HG02642 (cell line): Measurements from ENCODE around the gene TIMM44.
A peak's percentile ranks its signal among the peaks of the same experiment; 100 is the strongest.
"Not testable (repeated sequence)": the region's sequence is repeated elsewhere in the genome, so short reads cannot be mapped to it uniquely, and the experiment has no call there.

Experiments used
- ATAC-seq: cut with Tn5 transposase; IDR thresholded peaks from one replicate; pipeline ENCODE4 v1.9.1; 2021; ENCODE audit warnings: mild to moderate bottlenecking; ENCODE audit not compliant: unreplicated experiment, poor library complexity

TIMM44 gene

DNA sequence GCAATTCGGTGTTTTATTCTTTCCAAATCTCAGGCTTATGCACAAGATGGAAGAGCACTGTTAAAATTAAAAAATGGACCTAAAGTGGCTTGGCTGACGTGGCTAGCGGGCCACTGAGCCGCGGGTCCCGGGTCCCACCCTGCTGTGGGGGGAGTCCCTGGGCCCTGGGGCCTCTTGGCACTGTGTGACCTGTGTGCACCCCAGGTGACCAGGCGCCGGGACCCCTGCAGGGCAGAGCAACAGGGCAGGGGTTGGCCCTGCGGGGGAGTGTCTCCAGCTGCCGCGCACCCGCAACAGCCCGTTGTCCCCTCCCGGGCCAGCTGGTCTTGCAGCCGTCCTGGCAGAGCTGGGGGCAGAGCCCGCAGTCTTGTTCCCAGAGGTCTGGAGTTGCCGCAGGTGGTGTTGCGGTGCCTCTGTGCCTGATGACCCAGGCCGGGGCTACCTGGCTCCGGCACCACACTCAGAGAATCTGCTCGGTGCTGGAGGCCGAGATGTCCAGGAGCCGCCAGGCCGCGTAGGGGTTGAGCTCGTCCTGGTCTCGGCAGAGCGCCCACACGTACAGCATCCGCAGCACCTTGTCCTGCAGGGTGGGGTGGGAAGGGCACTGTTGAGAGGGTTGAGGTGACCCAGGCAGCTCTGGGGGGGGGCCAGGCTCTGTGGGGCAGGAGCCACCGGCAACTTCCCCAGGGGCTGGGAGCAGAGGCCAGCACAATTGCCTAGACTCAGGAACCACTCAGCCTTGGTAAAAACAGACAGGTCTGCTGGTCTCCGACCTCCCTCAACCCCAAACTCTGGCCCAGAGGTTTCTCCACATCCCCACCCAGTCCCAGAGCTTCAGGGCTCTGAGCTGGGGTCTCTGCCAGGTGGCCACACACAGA, 16.5 kb downstream of the TIMM44 start:
- no peak for ATAC-seq

DNA sequence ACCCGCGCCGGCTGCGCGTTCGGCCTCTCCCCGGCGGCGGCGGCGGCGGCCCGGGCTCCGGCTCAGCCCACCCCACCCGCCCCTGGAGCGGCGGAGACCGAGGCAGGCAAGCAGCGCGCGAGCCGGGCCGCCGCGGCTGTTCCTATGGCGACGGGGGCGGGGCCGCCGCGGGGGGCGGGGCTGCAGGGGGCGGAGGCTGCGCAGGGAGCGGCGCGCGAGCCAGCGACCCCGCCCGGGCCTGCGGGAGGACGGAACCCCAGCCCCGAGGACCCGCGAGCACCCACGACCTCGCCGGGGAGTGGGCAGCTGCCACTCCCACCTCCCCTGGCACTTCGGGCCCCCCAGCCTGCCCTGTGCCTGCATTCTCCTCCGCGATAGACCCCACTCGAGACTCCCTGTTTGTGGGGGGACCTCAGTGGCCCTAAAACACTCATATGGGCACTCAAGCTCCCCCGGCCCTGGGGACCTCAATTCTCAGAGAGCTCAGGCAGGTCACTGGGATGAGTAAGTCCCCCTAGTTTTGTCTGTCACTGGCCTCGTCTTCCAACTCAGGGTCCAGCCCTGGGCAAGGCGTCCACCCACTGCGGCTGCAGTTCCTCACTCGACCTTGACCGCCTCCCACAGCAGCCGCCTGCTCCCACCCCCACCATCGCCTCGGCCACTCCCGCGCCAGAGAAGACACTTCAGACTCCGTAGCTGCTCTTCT, 17.3 kb downstream of the TIMM44 start, which contains the start of gene CTXN1:
Gene CTXN1 (minus strand): TSS at position 115 of the 706 bp plus-strand sequence. CDS start 597 bp downstream, outside the sequence.
- ATAC-seq, result no peak

DNA sequence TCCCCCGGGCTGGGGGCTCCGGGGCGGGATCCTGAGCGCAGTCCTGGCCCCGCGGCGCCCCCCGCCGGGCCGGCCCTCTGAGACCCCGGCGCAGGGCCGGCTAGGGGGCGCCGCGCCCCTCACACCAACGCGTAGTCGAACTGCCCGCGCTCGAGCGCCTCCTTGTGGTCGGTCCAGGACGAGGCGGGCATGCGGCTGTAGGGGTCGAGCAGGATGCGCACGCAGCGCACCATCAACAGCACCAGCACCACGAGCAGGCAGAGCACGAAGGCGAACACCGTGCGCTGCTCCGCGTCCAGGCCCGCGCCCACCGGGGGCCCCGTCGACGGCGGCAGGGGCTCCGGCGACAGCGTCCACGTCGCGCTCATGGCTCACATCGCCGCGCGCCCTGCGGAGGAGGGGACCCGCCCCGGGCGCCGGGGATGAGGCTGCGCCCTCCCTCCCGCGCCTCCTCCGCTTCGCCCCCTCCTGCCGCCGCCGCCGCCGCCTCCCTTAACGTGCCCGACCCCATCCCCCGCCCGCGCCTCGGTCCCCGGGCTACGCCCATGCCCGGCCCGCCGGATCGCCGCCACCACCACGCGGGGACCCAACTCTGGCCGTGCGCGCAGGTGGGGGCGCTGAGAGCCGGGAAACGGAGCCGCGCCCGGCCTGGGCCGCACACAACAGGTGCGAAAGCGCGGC, 18.2 kb downstream of the TIMM44 start:
- no peak for ATAC-seq

DNA sequence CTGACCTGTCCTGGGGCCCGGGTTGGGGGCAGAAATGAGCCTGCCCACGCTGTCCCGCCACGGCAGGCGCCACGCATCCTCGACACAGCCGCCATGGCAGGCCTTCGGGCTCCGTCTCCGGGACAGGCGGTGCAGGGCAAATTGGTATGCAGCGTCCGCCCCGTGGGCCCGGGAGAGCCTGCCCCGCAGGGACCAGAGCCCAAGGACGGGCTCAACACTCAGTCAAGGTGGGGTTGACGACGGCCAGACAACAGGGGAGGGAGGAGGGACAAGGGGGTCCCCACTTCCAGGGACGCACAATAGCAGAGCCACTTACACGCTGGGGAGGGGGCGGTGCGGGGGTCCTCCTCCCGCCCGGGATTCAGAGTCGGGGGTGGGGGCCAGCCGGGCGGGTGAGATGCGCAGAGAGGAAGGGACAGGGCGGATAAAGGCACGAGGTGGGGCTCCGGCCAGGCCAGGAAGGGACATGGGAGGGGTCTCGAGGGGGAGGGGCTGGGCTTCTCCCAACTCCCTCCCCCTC, 18.8 kb downstream of the TIMM44 start:
- ATAC-seq, result no peak

DNA sequence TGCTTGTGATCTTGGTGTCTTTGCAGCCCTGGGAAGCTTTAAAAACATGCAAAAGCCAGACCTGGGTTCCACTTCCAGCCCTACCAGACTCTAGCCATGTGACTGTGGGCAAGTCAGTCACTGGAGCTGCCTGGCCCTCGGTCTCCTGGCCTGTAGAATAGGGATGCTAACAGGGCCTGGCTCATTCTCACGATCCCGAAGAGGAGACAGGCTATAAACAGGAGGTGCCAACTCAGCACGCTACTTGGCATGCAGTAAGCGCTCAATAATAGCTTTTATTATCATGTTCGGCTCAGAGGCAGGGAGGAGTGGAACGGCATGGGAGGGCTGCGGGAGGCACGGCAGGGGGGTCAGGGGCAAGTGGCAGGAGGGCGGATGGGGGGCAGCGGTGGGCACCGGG, 19.2 kb downstream of the TIMM44 start:
- ATAC-seq, result no peak

DNA sequence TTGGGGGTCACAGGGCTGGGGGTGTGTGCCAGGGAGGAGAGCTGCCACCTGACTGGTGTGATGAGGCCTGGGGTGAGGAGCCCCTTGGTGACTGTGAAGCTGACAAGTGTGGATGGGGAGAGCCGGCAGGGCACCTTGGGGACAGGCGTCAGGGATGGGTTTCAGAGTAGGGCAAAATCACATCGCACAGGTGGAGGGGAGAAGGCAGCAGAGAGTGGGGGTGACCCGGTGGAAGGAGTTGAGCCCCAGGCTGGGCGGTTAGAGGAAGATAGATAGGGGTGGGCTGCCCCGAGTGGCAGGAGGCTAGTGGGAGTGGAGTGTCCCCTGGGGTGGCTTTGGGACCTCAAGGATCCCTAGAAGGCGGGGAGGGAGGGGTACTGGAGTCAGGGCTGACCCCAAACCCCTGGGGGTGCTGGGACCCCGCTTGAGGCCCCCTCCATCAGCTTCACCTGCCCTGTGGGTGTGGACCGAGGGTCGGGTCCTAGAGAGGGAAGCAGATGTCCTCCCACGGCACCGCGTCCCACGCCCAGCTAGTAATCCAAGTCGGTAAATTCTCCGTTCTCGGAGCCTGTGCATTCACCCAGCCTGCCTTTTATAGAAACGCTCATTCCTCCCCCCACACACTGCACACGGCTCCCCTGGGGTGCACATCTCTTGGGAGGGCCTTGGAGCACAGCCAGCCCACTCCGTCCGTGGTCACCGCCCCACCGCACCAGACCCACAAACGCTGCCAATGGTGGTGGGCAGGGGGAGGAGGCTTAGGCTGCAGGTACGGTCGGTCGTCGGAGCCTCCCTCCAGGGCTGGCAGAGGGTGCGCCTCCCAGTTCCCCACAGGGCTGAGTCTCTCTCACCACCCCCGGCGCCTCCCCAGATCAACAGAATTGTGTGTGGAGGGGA, 19.9 kb downstream of the TIMM44 start:
- no peak for ATAC-seq

DNA sequence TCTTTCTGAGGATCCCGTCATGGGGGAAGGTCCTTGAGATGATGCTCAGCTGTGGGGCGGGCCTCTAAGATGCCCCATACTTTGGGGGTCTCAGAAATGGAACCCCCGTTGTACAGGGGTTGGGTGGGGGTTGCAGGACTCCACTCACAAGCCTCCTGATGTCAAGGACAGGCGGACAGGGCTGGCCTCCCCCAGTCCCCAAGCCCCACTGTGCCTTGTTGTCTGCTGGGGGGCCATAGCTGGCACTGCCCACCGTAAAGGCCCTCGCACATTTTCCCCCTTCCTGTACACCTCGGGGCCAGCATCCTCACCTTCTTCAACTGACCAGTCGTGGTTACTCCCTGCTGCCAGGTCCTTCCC, 20.6 kb downstream of the TIMM44 start:
- no peak for ATAC-seq

DNA sequence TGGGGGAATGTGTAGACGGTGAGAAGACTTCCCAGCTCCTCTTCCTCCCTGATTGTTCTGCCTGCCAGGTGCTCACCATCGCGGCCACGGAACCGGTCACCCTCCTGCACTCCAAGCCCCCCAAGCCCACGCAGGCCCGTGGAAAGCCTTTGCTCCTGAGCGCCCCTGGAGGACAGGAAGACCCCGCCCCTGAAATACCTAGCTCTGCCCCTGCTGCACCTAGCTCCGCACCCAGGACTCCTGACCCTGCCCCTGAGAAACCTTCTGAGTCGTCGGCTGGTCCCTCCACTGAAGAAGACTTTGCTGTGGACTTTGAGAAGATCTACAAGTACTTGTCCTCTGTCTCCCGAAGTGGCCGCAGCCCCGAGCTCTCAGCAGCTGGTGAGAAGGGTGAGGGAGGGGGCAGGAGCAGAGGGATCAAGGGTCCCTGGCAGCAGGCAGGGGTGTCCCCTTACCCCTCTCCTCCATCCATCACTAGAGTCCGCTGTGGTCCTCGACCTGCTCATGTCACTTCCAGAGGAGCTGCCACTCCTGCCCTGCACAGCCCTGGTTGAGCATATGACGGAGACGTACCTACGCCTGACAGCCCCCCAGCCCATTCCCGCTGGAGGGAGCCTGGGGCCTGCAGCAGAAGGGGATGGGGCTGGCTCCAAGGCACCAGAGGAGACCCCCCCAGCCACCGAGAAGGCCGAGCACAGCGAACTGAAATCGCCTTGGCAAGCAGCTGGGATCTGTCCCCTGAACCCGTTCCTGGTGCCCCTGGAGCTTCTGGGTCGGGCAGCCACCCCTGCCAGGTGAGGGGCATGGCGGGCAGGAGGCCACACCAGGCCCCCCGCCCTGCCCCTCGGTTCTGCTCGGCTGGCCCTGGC, 21.3 kb downstream of the TIMM44 start:
- no peak for ATAC-seq

DNA sequence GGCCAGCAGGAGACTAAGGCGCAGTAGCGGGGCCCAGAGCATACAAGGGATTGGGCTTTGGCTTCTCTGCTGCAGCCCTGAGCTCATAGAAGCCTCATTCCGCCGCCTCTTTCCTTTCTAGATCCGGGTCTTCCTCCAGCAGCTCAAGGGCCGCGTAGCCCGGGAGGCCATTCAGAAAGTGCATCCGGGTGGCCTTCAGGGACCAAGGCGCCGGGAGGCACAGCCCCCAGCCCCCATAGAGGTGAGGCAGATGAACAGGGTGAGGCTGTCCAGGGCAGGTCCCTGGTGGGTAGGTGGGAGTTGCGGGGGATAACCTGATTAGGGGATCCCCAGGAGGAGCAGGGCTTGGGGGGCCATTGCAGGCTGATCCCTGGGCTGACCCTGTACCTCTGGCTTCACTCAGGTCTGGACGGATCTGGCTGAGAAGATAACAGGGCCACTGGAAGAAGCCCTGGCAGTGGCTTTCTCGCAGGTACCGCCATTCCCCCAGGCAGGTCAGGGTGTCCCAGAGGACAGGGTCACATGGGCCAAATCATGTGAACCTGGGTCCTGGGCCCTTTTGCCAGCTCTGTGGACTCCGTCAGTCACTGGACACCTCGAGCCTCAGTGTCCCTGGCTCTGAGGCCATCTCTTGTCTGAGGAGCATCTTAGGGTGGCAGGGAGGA, 22.0 kb downstream of the TIMM44 start:
- no peak for ATAC-seq

DNA sequence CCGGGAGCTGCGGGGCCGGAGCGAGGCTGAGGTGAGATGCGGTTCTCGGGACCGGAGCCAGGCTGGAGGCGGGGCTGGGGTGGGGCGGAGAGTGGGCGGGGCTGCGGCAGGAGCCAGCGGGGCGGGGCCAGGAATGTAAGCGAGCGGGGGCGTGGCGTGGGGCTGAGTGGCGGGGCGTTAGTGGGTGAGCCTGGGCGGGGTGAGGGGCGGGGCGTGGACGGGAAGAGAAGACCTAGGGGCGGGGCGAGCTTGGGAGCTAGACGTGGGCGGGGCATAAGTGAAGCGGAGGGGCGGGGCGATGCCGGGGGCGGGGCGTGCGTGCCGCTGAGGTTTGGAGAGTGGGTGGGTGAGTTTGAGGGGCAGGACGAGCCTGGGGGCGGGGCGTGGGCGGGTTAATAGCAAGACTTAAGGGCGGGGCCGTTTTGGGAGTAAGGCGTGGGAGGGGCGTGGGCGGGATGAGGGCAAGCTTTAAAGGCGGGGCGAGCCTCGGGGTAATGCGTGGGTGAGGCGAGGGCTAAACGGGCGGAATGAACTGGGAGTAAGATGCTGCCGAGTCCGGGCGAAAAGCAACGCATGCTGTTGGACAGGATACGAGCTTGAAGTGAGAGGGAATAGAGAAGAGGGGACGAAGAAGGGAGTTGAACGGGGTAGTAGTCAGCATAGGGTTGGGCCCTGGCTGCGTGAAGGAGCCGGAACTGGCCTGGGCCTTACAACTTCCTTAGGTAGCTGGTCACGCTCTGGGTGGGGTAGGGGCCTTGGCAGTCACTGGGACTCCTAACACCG, 22.8 kb downstream of the TIMM44 start:
- ATAC-seq, result peak; percentile 50

DNA sequence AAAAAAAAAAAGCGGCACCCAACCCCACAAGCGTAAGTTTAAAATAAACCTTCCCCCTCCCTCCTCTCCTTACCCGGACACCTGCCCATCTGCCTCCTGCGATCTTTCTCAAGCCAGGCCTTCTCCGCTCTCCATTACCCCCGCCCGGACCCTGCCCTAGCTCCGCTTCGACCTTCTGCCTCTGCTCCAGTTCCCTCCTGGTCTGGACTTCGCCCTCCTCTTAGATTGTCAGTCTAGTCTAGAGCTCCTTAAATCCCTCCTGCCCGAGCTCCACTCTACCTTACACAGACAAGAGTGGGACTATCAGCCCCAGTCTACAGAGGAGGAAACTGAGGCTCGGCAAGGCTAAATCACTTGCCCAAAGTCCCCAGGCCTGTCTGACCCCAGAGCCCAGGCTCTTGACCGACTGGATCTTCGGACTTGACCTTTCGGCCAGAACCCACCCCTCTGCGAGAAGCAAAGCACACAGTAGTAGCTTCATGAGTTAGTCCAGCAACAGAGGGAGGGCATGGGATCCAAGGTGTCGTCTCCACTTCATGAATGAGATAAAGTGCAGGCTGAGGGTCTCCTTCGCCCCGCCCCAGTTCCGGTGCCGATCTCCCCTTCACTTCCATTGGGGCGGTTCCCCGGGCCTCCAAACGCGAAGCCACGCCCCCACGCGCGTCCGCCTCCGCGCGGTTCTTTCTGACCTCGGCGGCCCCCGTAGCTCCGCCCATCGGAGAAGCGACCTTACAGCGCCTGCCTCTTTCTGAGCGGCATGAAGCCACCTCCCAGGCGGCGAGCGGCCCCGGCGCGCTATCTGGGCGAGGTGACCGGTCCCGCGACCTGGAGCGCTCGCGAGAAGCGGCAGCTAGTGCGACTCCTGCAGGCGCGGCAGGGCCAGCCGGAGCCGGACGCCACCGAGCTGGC, 23.6 kb downstream of the TIMM44 start, which contains the start of gene SNAPC2:
Gene SNAPC2 (plus strand): TSS at position 729 of the 909 bp plus-strand sequence. CDS start 29 bp downstream, at position 758.
- peak; percentile 62 for ATAC-seq

DNA sequence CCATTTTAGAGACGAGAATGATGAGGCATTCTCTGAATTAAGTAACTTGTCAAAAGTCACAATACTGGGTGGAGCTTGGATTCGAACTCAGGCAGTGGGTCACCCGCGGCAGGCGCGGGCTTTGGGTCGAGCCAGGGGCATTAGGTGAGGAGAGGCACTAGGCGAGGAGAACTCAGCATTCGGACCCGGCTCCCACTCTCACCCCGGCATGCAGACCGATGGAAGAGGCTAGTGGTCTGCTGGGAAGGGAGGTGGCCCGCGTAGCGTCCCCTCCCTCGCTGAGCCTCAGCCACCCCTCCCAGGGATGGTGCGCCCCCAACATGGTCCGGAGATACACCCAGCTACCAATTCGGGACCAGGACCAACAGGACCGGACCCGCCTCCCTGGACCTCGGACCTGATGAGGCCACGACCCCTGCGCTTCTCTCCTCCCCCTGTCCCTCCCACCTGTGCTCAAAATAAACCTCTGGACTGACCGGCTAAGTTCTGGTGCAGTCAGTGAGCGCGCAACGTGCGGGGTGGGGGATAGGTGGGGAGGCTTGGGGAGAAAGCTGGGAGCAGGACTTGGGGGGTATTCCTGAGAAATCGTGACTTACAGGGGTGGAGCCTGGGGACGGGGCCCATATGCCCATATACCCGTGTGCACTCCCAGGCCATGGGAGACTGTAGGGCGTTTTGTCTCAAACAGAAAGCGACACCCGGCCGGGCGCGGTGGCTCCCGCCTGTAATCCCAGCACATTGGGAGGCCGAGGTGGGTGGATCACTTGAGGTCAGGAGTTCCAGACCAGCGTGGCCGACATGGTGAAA, 24.6 kb downstream of the TIMM44 start:
- ATAC-seq, result no peak

DNA sequence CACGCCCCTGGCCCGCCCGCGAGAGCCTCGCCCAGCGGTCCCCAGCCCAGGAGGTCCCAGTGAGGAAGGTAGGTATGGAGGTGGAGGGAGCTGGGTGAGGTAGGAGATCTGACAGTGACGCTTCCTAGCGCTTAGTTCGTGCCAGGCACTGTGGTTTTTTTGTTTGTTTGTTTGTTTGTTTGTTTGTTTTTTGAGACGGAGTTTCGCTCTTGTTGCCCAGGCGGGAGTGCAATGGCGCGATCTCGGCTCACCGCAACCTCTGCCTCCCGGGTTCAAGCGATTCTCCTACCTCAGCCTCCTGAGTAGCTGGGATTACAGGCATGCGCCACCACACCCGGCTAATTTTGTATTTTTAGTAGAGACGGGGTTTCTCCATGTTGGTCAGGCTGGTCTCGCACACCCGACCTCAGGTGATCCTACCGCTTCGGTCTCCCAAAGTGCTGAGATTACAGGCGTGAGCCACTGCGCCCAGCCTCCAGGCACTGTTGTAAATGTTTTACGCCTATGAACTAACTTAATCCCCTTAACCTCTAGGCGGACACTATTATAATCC, 25.3 kb downstream of the TIMM44 start:
- ATAC-seq, result not testable (repeated sequence)

DNA sequence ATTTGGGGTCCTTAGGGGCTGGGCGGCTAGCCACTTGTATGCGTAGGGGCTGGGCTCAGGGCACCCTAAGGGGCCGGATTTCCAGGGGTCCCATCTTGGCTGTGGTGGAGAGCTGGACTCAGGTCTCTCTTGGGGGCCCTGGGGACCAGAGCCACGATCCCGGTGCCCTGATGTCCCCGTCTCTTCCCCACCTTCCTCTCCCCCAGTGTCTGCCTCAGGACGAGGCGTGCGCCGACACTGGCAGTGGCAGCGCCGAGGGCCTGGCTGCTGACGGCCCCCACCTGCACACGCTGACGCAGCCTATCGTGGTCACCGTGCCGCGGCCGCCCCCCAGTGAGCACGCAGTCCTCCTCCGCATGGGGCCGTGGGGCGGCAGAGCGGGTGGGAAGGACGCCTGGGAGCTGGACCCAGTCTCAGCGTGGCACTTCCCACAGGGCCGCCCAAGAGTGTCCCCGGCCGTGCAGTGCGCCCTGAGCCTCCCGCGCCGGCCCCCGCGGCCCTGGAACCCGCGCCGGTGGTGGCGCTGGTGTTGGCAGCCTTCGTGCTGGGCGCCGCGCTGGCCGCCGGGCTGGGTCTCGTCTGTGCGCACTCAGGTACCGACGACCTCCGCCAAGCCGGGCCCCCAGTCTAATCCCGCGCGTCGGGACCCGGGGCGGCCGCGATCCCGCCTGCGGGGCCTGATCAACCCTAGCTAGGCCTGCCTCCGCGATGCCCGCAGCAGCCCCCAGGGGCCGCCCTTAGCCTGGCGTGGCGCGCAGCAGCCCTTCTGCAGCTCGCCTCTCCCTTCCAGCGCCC, 26.0 kb downstream of the TIMM44 start:
- no peak for ATAC-seq

DNA sequence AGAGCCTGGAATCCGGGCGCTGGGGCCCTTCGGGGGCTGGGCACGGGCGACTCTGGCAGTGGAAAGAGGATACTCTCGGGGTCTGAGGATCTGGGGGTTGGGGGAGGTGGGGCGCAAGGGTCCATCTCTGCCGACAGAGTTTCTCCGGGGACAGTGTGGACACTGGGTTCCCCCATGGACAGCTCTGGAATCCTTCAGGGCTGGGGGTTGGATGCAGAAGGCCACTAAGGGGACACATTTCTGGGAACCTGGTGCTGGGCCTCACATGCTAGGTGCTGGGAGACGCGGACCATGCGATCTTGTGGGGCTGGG, 26.6 kb downstream of the TIMM44 start:
- ATAC-seq, result no peak
